GM12801 (cell line): ENCODE data around the gene FGFR2.

Experiments
- TF ChIP-seq, protein P1 (sequence below): IDR thresholded peaks from one replicate; pipeline ENCODE4 v1.5.1; 2011; ENCODE audit warnings: control low read depth; ENCODE audit not compliant: insufficient read length; ENCODE audit errors: extremely low read depth

The FGFR2 gene

GRCh38 chr10:121616291-121616690, 18.0 kb upstream of the FGFR2 start:
- TF ChIP-seq, protein P1, sequence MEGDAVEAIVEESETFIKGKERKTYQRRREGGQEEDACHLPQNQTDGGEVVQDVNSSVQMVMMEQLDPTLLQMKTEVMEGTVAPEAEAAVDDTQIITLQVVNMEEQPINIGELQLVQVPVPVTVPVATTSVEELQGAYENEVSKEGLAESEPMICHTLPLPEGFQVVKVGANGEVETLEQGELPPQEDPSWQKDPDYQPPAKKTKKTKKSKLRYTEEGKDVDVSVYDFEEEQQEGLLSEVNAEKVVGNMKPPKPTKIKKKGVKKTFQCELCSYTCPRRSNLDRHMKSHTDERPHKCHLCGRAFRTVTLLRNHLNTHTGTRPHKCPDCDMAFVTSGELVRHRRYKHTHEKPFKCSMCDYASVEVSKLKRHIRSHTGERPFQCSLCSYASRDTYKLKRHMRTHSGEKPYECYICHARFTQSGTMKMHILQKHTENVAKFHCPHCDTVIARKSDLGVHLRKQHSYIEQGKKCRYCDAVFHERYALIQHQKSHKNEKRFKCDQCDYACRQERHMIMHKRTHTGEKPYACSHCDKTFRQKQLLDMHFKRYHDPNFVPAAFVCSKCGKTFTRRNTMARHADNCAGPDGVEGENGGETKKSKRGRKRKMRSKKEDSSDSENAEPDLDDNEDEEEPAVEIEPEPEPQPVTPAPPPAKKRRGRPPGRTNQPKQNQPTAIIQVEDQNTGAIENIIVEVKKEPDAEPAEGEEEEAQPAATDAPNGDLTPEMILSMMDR: no peak

- TF ChIP-seq, protein P1: no peak
Measured at GRCh38 chr10:121615836-121616235, 17.6 kb upstream of the FGFR2 start.

DNA sequence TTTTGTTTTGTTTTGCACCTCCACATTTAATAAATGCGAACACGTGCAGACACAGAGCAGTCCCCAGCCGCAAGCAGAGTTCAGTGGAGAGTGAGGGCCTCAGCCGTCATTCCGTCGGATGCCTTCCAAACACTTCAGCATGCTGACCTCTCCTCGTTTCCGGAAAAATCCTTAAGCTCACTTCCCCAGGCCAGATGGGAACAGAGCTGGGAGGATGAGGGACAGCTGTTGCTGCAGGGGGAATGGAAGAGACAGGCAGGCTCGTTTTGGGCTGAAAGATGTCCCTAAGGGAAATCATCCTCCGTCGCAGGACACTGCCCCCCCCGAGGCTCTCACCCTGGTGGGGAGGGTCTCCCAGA, 17.2 kb upstream of the FGFR2 start:
- TF ChIP-seq, protein P1: no peak

- TF ChIP-seq, protein P1: no peak
Measured at GRCh38 chr10:121614613-121615434, 16.6 kb upstream of the FGFR2 start.

DNA sequence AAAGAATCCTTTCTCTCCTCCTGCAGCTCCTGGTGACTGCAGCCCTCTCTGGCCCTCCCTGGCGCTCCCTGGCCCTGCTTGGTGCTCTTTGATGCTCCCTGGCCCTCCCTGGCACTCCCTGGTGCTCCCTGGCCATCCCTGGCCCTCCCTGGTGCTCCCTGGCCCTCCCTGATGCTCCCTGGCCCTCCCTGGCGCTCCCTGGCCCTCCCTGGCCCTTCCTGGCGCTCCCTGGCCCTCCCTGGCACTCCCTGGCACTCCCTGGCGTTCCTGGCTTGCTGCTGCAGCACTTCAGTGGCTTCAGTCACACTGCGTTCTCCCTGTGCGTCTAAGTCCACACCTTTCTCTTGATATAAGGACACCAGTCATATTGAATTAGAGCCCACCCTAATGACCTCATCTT, 15.2 kb upstream of the FGFR2 start:
- TF ChIP-seq, protein P1: no peak

DNA sequence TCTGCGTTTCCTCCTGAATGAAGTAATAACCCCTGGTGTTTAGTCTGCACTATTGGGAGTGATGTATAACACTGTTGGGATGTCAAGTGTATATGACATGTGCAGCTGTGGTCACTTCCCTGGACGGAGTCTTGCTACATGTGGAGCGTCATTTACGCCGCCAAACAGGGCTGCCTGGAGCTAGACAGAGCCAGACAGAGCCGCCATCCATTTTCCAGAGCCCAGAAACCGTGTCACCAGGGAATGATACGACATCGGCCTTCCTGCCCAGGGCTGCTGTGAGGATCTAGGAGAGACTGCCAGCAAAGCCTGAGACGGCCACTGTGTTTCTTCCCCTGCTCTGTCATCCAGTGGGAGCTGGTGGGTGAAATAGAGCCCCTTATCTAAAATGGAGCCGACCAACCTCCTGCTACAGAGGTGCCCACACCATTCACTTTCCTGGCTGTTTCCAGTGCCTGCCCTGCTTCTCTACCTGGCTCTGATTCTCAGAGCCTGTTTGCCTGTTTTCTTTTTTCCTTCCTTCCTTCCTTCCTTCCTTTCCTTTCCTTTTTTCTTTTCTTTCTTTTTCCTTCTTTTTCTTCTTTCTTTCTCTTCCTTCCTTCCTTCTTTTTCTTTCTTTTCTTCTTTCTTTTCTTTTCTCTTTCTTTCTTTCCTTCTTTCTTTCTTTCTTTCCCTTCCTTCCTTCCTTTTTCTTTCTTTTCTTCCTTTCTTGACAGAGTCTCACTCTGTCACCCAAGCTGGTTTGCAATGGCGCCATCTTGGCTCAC, 13.3 kb upstream of the FGFR2 start:
- TF ChIP-seq, protein P1: no peak

DNA sequence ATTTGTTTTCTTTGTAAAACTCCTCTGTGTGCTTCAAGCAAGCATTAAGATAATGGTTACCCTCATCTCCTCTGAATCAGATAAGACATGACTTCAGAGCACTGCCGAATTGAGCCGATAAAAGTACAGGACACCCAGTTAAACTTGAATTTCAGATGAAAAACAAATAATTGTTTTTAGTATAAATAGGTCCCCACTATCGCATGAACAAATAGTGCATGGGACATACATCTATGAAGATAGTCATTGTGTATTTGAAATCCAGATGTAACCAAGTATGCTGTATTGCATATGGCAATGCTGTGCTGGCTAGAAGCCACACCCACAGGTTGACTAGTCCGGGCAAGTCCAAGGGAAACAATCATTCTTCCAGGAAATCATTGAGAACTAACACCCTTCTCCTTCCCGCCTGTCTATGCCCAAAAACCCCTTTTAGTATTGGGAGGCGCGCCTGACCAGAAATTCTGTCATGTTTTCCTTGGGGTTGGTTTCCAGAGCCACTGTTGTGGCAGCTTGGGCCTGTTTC, 12.6 kb upstream of the FGFR2 start:
- TF ChIP-seq, protein P1: no peak
